ENCODE measurements around the gene MYO18A.

- no peak for TF ChIP-seq CTCF (IDR thresholded peaks at IDR 0.05)
- TF ChIP-seq POLR2A (IDR thresholded peaks at IDR 0.05) = no peak
Observed at GRCh38 chr17:29109477-29110371, 70.5 kb downstream of the MYO18A start.

Measured in uterus (tissue), 2 donors.